Measurements from ENCODE around the gene NFIL3.
"Not testable (repeated sequence)": the region's sequence is repeated elsewhere in the genome, so short reads cannot be mapped to it uniquely, and the experiment has no call there.

NFIL3 gene

GRCh38 chr9:91398926-91399325, 24.7 kb downstream of the NFIL3 start:
- in situ Hi-C loops (cut with MboI; ENCODE audit: low sequenced_read_pairs) = no loop called here

GRCh38 chr9:91395553-91396471, 27.8 kb downstream of the NFIL3 start:
- in situ Hi-C loops (cut with MboI; ENCODE audit: low sequenced_read_pairs) = no loop called here

- in situ Hi-C loops (cut with MboI; ENCODE audit: low sequenced_read_pairs) = no loop called here
These were observed 28.5 kb downstream of the NFIL3 start for GRCh38 chr9:91395106-91395552.

- in situ Hi-C loops (cut with MboI; ENCODE audit: low sequenced_read_pairs) = no loop called here
These were observed 29.8 kb downstream of the NFIL3 start for GRCh38 chr9:91393826-91394225.

GRCh38 chr9:91392435-91392834, 31.2 kb downstream of the NFIL3 start:
- in situ Hi-C loops (cut with MboI; ENCODE audit: low sequenced_read_pairs) = no loop called here

- in situ Hi-C loops (cut with MboI; ENCODE audit: low sequenced_read_pairs) = no loop called here
These were observed 31.8 kb downstream of the NFIL3 start for GRCh38 chr9:91391818-91392217.

GRCh38 chr9:91391412-91391811, 32.2 kb downstream of the NFIL3 start:
- in situ Hi-C loops (cut with MboI; ENCODE audit: low sequenced_read_pairs) = no loop called here

GRCh38 chr9:91389686-91390085, 33.9 kb downstream of the NFIL3 start:
- in situ Hi-C loops (cut with MboI; ENCODE audit: low sequenced_read_pairs) = not testable (repeated sequence)

- in situ Hi-C loops (cut with MboI; ENCODE audit: low sequenced_read_pairs) = no loop called here
These were observed 36.9 kb downstream of the NFIL3 start for GRCh38 chr9:91386765-91387164.

- in situ Hi-C loops (cut with MboI; ENCODE audit: low sequenced_read_pairs) = no loop called here
These were observed 38.7 kb downstream of the NFIL3 start for GRCh38 chr9:91384954-91385353.

GRCh38 chr9:91383577-91383976, 40.1 kb downstream of the NFIL3 start:
- in situ Hi-C loops (cut with MboI; ENCODE audit: low sequenced_read_pairs) = no loop called here

- in situ Hi-C loops (cut with MboI; ENCODE audit: low sequenced_read_pairs) = no loop called here
These were observed 41.3 kb downstream of the NFIL3 start for GRCh38 chr9:91382298-91382697.

GRCh38 chr9:91379426-91379825, 44.2 kb downstream of the NFIL3 start:
- in situ Hi-C loops (cut with MboI; ENCODE audit: low sequenced_read_pairs) = no loop called here

GRCh38 chr9:91378695-91379127, 44.9 kb downstream of the NFIL3 start:
- in situ Hi-C loops (cut with MboI; ENCODE audit: low sequenced_read_pairs) = no loop called here

GRCh38 chr9:91378054-91378453, 45.6 kb downstream of the NFIL3 start:
- in situ Hi-C loops (cut with MboI; ENCODE audit: low sequenced_read_pairs) = not testable (repeated sequence)

- in situ Hi-C loops (cut with MboI; ENCODE audit: low sequenced_read_pairs) = no loop called here
These were observed 47.4 kb downstream of the NFIL3 start for GRCh38 chr9:91376239-91376638.

- in situ Hi-C loops (cut with MboI; ENCODE audit: low sequenced_read_pairs) = no loop called here
These were observed 48.7 kb downstream of the NFIL3 start for GRCh38 chr9:91374939-91375338.

- in situ Hi-C loops (cut with MboI; ENCODE audit: low sequenced_read_pairs) = no loop called here
These were observed 51.7 kb downstream of the NFIL3 start for GRCh38 chr9:91371894-91372293.

- in situ Hi-C loops (cut with MboI; ENCODE audit: low sequenced_read_pairs) = not testable (repeated sequence)
These were observed 53.6 kb downstream of the NFIL3 start for GRCh38 chr9:91370006-91370405.

- in situ Hi-C loops (cut with MboI; ENCODE audit: low sequenced_read_pairs) = no loop called here
These were observed 58.9 kb downstream of the NFIL3 start for GRCh38 chr9:91364702-91365101.

GRCh38 chr9:91364005-91364404, 59.6 kb downstream of the NFIL3 start:
- in situ Hi-C loops (cut with MboI; ENCODE audit: low sequenced_read_pairs) = no loop called here

GRCh38 chr9:91362051-91362611, 61.5 kb downstream of the NFIL3 start:
- in situ Hi-C loops (cut with MboI; ENCODE audit: low sequenced_read_pairs) = no loop called here
